ENCODE measurements around the gene CD33.

CD33 gene

GRCh38 chr19:51192689-51193088 lies 32.2 kb upstream of the CD33 start:
- Histone ChIP-seq H3K4me1 (ENCODE audit: control insufficient read depth, low read length) (no peaks in the 10 kb centered on the region), H3K27me3 (ENCODE audit: control insufficient read depth, low read length) (no peaks in the 10 kb centered on the region), H3K36me3 (ENCODE audit: control insufficient read depth, low read length) (no peaks in the 10 kb centered on the region), H3F3A (ENCODE audit: control insufficient read depth, insufficient read depth) (no peaks in the 10 kb centered on the region), H3K4me2 (ENCODE audit: low read length) (no peak overlapping the region), H4K20me1 (ENCODE audit: control insufficient read depth, insufficient read depth, low read depth, low read length) (no peaks in the 10 kb centered on the region), H3K9me2 (replicated peaks; ENCODE audit: control insufficient read depth, low read length) (no peaks in the 10 kb centered on the region), H3K27ac (ENCODE audit: low read depth, low read length) (no peak overlapping the region), H3K4me3 (ENCODE audit: low read length) (no peak overlapping the region), H3K9me3 (ENCODE audit: control insufficient read depth, insufficient read depth, low read length) (no peaks in the 10 kb centered on the region), H3K79me2 (ENCODE audit: control insufficient read depth, low read length) (no peaks in the 10 kb centered on the region)
- no peak for TF ChIP-seq CTCF (IDR thresholded peaks at IDR 0.05; ENCODE audit: low read depth, low read length, poor library complexity, severe bottlenecking)
- TF ChIP-seq EZH2phosphoT487 (IDR thresholded peaks at IDR 0.05; ENCODE audit: borderline replicate concordance, low read length): no peak

GRCh38 chr19:51194527-51195315 lies 30.2 kb upstream of the CD33 start:
- Histone ChIP-seq H3K36me3 (ENCODE audit: control insufficient read depth, low read length) (no peaks in the 10 kb centered on the region), H3K4me2 (ENCODE audit: low read length) (no peak overlapping the region), H4K20me1 (ENCODE audit: control insufficient read depth, insufficient read depth, low read depth, low read length) (no peaks in the 10 kb centered on the region), H3K9me3 (ENCODE audit: control insufficient read depth, insufficient read depth, low read length) (no peaks in the 10 kb centered on the region), H3K79me2 (ENCODE audit: control insufficient read depth, low read length) (no peaks in the 10 kb centered on the region), H3K9me2 (replicated peaks; ENCODE audit: control insufficient read depth, low read length) (no peaks in the 10 kb centered on the region), H3K27ac (ENCODE audit: low read depth, low read length) (no peak overlapping the region), H3K27me3 (ENCODE audit: control insufficient read depth, low read length) (no peaks in the 10 kb centered on the region), H3K4me1 (ENCODE audit: control insufficient read depth, low read length) (no peaks in the 10 kb centered on the region), H3F3A (ENCODE audit: control insufficient read depth, insufficient read depth) (no peaks in the 10 kb centered on the region), H3K4me3 (ENCODE audit: low read length) (no peak overlapping the region)
- no peak for TF ChIP-seq EZH2phosphoT487 (IDR thresholded peaks at IDR 0.05; ENCODE audit: borderline replicate concordance, low read length)
- no peak for TF ChIP-seq CTCF (IDR thresholded peaks at IDR 0.05; ENCODE audit: low read depth, low read length, poor library complexity, severe bottlenecking)

- Histone ChIP-seq H3K36me3 (ENCODE audit: control insufficient read depth, low read length) (no peaks in the 10 kb centered on the region), H3K9me3 (ENCODE audit: control insufficient read depth, insufficient read depth, low read length) (no peaks in the 10 kb centered on the region), H3K27me3 (ENCODE audit: control insufficient read depth, low read length) (no peaks in the 10 kb centered on the region), H3K4me3 (ENCODE audit: low read length) (no peak overlapping the region), H3F3A (ENCODE audit: control insufficient read depth, insufficient read depth) (no peaks in the 10 kb centered on the region), H3K4me2 (ENCODE audit: low read length) (no peak overlapping the region), H3K79me2 (ENCODE audit: control insufficient read depth, low read length) (no peaks in the 10 kb centered on the region), H4K20me1 (ENCODE audit: control insufficient read depth, insufficient read depth, low read depth, low read length) (no peaks in the 10 kb centered on the region), H3K9me2 (replicated peaks; ENCODE audit: control insufficient read depth, low read length) (no peaks in the 10 kb centered on the region), H3K4me1 (ENCODE audit: control insufficient read depth, low read length) (no peaks in the 10 kb centered on the region), H3K27ac (ENCODE audit: low read depth, low read length) (no peak overlapping the region)
- no peak for TF ChIP-seq CTCF (IDR thresholded peaks at IDR 0.05; ENCODE audit: low read depth, low read length, poor library complexity, severe bottlenecking)
- TF ChIP-seq EZH2phosphoT487 (IDR thresholded peaks at IDR 0.05; ENCODE audit: borderline replicate concordance, low read length): no peak
Measured at GRCh38 chr19:51195316-51195586, 29.6 kb upstream of the CD33 start.
